HepG2 (cell line): ENCODE results near the gene POLR3F. TPM values are rescaled to one million over a fixed set of nuclear protein-coding genes. Genes with fewer than 3 reads are reported as not detected.
A peak's percentile ranks its signal among the peaks of the same experiment; 100 is the strongest.

Experiments
- CAMTA2 ChIP-seq: sonication (generic); formaldehyde crosslinking; IDR thresholded peaks from 2 replicates; pipeline ENCODE4 v1.4.0; 2020; ENCODE audit warnings: mild to moderate bottlenecking, missing genetic modification reagents, borderline replicate concordance
- CEBPB ChIP-seq: IDR thresholded peaks from 2 replicates; pipeline ENCODE4 v1.6.1; 2011; ENCODE audit warnings: low read depth, low read length, improper control_type of control experiment, borderline replicate concordance
- CENPT ChIP-seq: sonication (generic); formaldehyde crosslinking; IDR thresholded peaks from 2 replicates; pipeline ENCODE4 v1.8.0; 2022; ENCODE audit warnings: low read depth, mild to moderate bottlenecking, moderate library complexity, missing genetic modification reagents
- EP300 ChIP-seq, 3 experiments: sonication (generic) in 1 of 3; formaldehyde crosslinking in 1 of 3; IDR thresholded peaks; 2 replicates each; pipeline versions ENCODE4 v1.5.1 to v1.6.1; 2011 to 2020; ENCODE audit warnings: low read depth in 2 of 3, low read length in 2 of 3, borderline replicate concordance in 1 of 3, improper control_type of control experiment in 1 of 3, mild to moderate bottlenecking in 1 of 3, missing genetic modification reagents in 1 of 3, moderate library complexity in 1 of 3
- FOXJ3 ChIP-seq: sonication (generic); formaldehyde crosslinking; IDR thresholded peaks from 2 replicates; pipeline ENCODE4 v1.4.0; 2020; ENCODE audit warnings: missing genetic modification reagents, mild to moderate bottlenecking, borderline replicate concordance
- HNRNPH1 ChIP-seq: fragments of 200-400 bp; formaldehyde crosslinking; optimal IDR thresholded peaks from 2 replicates; pipeline ENCODE3; 2017; ENCODE audit warnings: mild to moderate bottlenecking, low read depth, low read length
- PBX3 ChIP-seq: sonication (generic); formaldehyde crosslinking; IDR thresholded peaks from 2 replicates; pipeline ENCODE4 v1.8.1; 2023; ENCODE audit warnings: missing genetic modification reagents, inconsistent platforms, borderline replicate concordance
- POLR2G ChIP-seq: fragments of 200-400 bp; formaldehyde crosslinking; IDR thresholded peaks from 2 replicates; pipeline ENCODE4 v1.6.1; 2018; ENCODE audit warnings: mild to moderate bottlenecking, low read depth, low read length, moderate library complexity
- PRMT3 ChIP-seq: sonication (generic); formaldehyde crosslinking; IDR thresholded peaks from 2 replicates; pipeline ENCODE4 v1.8.1; 2022; ENCODE audit warnings: low read depth, mild to moderate bottlenecking, moderate library complexity, missing genetic modification reagents, borderline replicate concordance
- SMAD3 ChIP-seq: sonication (generic); formaldehyde crosslinking; IDR thresholded peaks from 2 replicates; pipeline ENCODE4 v1.4.0; 2020; ENCODE audit warnings: missing genetic modification reagents
- SOX6 ChIP-seq, 2 experiments: fragments of 450-650 bp in 1 of 2; sonication (generic) in 1 of 2; formaldehyde crosslinking in 1 of 2; IDR thresholded peaks; 2 replicates each; pipeline versions ENCODE4 v1.4.0 to v1.6.1; 2017 to 2020; ENCODE audit warnings: antibody characterized with exemption in 1 of 2, mild to moderate bottlenecking in 1 of 2, missing genetic modification reagents in 1 of 2
- SP2 ChIP-seq: sonication (generic); formaldehyde crosslinking; IDR thresholded peaks from 2 replicates; pipeline ENCODE4 v1.5.1; 2020; ENCODE audit warnings: mild to moderate bottlenecking, missing genetic modification reagents
- ZBTB38 ChIP-seq: sonication (generic); formaldehyde crosslinking; IDR thresholded peaks from 2 replicates; pipeline ENCODE4 v1.5.1; 2020; ENCODE audit warnings: mild to moderate bottlenecking, missing genetic modification reagents
- ZBTB39 ChIP-seq: sonication (generic); formaldehyde crosslinking; IDR thresholded peaks from 2 replicates; pipeline ENCODE4 v1.5.0; 2020; ENCODE audit warnings: missing genetic modification reagents
- ZNF180 ChIP-seq: sonication (generic); formaldehyde crosslinking; IDR thresholded peaks from 2 replicates; pipeline ENCODE4 v1.4.0; 2020; ENCODE audit warnings: low read depth, missing genetic modification reagents, borderline replicate concordance
- ZNF225 ChIP-seq: sonication (generic); formaldehyde crosslinking; IDR thresholded peaks from 2 replicates; pipeline ENCODE4 v1.4.0; 2020; ENCODE audit warnings: mild to moderate bottlenecking, missing genetic modification reagents
- ZSCAN5A ChIP-seq: sonication (generic); formaldehyde crosslinking; IDR thresholded peaks from 2 replicates; pipeline ENCODE4 v1.8.0; 2022; ENCODE audit warnings: mild to moderate bottlenecking, missing genetic modification reagents, borderline replicate concordance
- polyA plus RNA-seq, 8 experiments: library from polyadenylated mRNA; depleted of rRNA in 3 of 8; stranded (reverse) in 7 of 8; unstranded in 1 of 8; fragments of >200 nt; fragmentation: Illumina TruSeq in 4 of 8; extraction: Trizol in 4 of 8; gene quantifications; 2 replicates each; pipeline versions ENCODE4 v1.2.1 to v1.2.3, GENCODE V29; 2011 to 2016; ENCODE audit warnings: low read depth in 4 of 8, missing spikeins in 1 of 8, mixed read lengths in 1 of 8; ENCODE audit not compliant: insufficient read depth in 1 of 8
- total RNA-seq, 5 experiments: library from RNA; depleted of rRNA; stranded (reverse); fragments of >200 nt; fragmentation: Illumina TruSeq; extraction: Trizol; gene quantifications; 2 replicates each; pipeline ENCODE4 v1.2.3, GENCODE V29; 2016; ENCODE audit warnings: low read depth in 1 of 5
- TF ChIP-seq, protein P1 (sequence below): sonication (generic); formaldehyde crosslinking; IDR thresholded peaks from 2 replicates; pipeline ENCODE4 v1.5.1; 2020; ENCODE audit warnings: missing genetic modification reagents, mild to moderate bottlenecking, borderline replicate concordance

The POLR3F gene
- total and polyA plus RNA-seq, 2 of the 13 experiments (the other 11 are each of a cell fraction or from before 2014, with no cell fraction given), result 11.7 to 25.5 TPM

DNA sequence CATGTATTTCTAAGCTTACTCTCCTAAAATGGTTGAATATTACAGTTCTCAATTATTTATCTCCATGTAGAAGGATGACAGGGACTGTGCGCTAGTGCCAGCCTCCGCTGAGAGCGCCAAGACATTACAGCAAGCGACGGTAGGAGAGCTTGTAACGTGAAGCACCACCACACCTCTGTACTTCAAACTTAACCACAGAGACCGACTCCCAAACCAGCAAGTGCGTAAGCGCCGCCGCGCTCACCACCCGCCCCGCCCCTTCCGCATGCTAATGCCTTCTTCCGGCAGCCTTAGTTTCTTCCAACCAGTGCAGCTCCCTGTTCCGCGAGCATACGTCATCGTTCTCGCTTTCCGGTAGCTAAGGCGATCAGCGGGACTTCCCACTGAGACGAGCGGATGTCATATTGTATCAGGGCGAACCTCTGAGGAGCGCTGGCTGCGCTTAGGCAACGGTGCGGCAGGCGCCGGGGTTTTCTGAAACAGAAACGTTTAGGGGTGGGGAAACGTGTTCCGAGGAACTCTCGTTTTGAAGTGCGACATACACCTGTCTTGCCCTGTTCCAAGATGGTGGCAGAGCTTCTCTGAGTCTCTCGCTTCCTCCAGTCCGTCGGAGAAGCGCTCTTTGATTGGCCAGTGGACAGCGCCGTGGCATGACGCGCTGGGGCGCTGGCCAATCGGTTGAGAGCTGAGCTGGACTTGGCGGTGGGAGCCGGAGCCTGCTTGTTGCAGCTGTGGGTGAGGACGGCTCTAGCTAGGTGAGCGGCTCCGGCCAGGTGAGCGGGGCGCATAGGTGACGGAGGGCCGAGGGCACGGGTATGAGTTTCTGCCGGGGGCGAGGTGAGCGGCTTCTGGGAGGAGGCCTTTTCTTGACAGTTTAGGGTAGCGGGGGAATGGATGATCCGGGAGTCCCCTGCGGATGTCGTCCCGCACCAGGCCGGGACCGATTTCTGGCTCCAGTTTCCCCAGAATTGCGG, 40.3 kb downstream of the POLR3F start, which contains the start of gene SEC23B (continued):
- no peak; the same call in 1 of the 2 replicates for TF ChIP-seq ZBTB39 (CRISPR knock-in tag)
- TF ChIP-seq SMAD3, result peak; percentile 78
- TF ChIP-seq PBX3, result peak; percentile 56; the same call in 1 of the 2 replicates
- peak; percentile 97 for TF ChIP-seq POLR2G
- TF ChIP-seq CEBPB, result no peak
- TF ChIP-seq CAMTA2 (CRISPR knock-in tag), result 0 out of 2 replicates have a peak, but pooled peaks have one; percentile 78
- peak; percentile 13; the same call in 1 of the 2 replicates for TF ChIP-seq ZBTB38 (CRISPR knock-in tag)
- TF ChIP-seq FOXJ3 (CRISPR knock-in tag), result peak; percentile 42; the same call in 1 of the 2 replicates
- TF ChIP-seq SOX6 (IDR thresholded peaks at IDR 0.05), result no peak
- TF ChIP-seq SOX6 (CRISPR knock-in tag; IDR thresholded peaks at IDR 0.05), result peak; percentile 73
- TF ChIP-seq SP2, result peak; percentile 87
- TF ChIP-seq, protein P1, sequence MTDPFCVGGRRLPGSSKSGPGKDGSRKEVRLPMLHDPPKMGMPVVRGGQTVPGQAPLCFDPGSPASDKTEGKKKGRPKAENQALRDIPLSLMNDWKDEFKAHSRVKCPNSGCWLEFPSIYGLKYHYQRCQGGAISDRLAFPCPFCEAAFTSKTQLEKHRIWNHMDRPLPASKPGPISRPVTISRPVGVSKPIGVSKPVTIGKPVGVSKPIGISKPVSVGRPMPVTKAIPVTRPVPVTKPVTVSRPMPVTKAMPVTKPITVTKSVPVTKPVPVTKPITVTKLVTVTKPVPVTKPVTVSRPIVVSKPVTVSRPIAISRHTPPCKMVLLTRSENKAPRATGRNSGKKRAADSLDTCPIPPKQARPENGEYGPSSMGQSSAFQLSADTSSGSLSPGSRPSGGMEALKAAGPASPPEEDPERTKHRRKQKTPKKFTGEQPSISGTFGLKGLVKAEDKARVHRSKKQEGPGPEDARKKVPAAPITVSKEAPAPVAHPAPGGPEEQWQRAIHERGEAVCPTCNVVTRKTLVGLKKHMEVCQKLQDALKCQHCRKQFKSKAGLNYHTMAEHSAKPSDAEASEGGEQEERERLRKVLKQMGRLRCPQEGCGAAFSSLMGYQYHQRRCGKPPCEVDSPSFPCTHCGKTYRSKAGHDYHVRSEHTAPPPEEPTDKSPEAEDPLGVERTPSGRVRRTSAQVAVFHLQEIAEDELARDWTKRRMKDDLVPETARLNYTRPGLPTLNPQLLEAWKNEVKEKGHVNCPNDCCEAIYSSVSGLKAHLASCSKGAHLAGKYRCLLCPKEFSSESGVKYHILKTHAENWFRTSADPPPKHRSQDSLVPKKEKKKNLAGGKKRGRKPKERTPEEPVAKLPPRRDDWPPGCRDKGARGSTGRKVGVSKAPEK (CRISPR knock-in tag), result peak; percentile 61
- peak; percentile 86 for TF ChIP-seq ZNF225 (CRISPR knock-in tag)
- TF ChIP-seq CENPT (CRISPR knock-in tag), result peak; percentile 70
- no peak; the same call in 1 of the 2 replicates for TF ChIP-seq ZSCAN5A
- TF ChIP-seq PRMT3 (CRISPR knock-in tag), result peak; percentile 87; the same call in 1 of the 2 replicates
- peak; percentile 72 for TF ChIP-seq HNRNPH1
- no peak for TF ChIP-seq ZNF180
- TF ChIP-seq EP300 (IDR thresholded peaks at IDR 0.05; ENCODE audit: low read depth in 2 of 2, low read length in 2 of 2), result no peak; a peak in 1 of 4 replicates
- peak; percentile 76 for TF ChIP-seq EP300 (CRISPR knock-in tag; IDR thresholded peaks at IDR 0.05; ENCODE audit: borderline replicate concordance)
